Gastroesophageal sphincter (tissue), 3 donors: Measurements from ENCODE around the gene SLC38A3.

Experiments used
- CTCF ChIP-seq, 4 experiments: fragments of 200-600 bp in 2 of 4; fragments of 450-650 bp in 2 of 4; sonication (generic) in 1 of 4; IDR thresholded peaks; one replicate each; pipeline ENCODE4 v1.5.1; 2017 to 2019; ENCODE audit warnings: antibody characterized with exemption in 4 of 4, mild to moderate bottlenecking in 2 of 4, moderate library complexity in 2 of 4
- POLR2A ChIP-seq, 2 donors: fragments of 450-650 bp; IDR thresholded peaks; one replicate each; pipeline ENCODE4 v1.6.1; 2017; ENCODE audit warnings: antibody characterized with exemption in 2 of 2, mild to moderate bottlenecking in 2 of 2, moderate library complexity in 1 of 2

DNA sequence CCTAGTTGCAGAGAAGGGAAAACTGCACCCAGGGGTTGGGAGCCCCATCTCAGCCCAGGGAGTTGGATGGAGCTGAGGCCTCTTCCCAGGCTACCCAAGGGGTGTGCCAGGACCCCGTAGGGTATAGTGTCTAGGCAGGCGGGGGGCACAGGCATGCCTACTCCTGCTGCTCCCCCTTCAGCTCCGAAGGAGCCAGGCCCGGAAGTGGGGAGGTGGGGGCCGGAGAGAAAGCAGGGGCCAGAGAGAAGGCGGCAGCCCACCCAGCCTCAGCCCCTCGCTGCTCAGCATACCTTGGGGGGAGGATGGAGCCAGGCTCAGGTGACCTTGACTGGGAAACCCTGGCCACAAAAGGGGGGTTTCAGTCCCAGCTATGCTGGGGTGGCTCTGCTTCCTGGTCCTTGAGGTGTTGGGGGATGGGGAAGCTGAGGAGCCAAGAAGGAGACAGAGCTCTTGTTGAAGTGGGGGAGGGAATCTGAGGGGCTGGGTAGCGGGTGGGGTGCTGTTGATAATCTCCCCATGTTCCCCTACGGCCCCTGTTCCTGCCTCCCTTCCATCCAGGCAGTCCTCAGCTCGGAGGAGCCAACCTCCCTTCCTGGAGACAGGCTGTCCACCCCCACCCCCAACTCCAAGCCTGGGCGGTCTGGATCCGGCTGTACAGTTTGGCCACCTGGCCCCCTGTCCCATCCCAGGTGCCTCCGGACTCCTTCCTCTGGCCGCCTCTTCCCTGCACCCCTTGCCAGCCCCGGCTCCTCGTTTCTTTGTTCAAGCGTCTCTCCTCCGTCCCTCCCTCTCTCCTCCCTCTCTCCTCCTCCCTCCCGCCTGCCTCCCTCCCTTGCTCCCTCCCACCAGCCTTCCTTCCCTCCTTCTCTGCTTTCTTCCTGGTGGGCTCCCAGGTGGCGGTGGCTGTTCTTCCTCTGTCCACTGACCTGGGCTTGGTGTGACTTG, 48.2 kb upstream of the SLC38A3 start:
- TF ChIP-seq POLR2A (IDR thresholded peaks at IDR 0.05) (no peak), CTCF (IDR thresholded peaks at IDR 0.05) (no peak)
